GF-D8 (cell line): ENCODE results near the gene C10orf90.

Source experiments
- DNase-seq: peaks from one replicate; lab custom pipeline; 2025; lab: John Stamatoyannopoulos, UW

Gene C10orf90

DNA sequence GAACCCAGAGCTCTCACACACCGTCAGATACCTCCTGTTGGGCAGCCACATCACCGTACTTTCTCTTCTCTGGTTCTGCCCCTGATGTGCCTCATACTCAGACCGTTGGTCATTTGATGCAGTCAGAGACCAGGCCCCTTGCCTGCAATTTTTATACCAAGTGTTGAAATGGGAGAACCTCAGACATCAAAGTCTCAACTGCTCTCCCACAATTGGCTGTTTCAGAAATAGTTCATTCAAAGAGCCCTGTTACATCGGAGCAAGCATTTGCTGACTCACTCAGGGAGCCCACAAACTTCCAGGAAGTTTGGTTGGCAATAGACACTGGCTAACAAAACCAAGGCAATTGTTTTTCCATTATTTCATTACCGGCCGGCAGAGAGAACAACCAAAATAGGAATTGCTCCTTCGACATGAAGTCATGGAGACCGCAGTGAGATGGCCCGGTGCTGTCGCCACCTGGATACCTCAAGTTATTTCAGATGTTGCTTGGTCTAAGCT is 248.7 kb downstream of the C10orf90 start:
- no peak for DNase-seq

DNA sequence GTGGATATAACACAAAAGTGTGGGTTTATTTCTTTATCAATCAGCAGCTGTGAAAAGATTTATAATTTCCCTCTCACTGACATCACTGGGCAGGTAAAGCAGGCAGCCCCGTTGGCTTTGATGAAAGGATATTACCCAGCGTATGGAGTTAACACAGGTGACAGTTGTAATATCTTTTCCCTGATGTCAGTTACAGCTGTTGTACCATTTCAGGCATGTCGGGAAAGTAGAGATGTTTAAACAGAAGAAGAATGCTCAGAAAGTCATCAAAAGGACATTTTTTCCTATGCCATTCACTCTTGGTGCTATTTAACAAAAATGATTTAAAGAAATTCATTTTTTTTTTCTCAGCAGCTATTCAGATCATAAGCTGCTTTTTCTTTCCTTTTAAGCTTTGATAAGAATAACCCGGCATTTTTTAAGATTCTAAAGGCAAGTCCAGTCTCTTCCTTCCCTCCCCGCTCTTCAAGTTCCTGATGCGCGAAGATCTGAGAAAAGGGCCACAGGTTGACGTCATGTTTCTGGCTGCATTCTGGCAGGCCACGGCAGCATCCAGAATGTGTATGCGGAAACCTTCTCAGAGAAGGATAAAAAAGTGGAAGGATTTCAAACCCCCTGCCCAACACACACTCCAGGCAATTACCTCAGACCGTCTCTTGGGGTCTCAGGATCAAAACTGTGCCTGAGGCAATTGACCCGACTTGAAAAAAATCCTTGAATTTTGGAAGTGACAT is 249.8 kb downstream of the C10orf90 start:
- no peak for DNase-seq

DNA sequence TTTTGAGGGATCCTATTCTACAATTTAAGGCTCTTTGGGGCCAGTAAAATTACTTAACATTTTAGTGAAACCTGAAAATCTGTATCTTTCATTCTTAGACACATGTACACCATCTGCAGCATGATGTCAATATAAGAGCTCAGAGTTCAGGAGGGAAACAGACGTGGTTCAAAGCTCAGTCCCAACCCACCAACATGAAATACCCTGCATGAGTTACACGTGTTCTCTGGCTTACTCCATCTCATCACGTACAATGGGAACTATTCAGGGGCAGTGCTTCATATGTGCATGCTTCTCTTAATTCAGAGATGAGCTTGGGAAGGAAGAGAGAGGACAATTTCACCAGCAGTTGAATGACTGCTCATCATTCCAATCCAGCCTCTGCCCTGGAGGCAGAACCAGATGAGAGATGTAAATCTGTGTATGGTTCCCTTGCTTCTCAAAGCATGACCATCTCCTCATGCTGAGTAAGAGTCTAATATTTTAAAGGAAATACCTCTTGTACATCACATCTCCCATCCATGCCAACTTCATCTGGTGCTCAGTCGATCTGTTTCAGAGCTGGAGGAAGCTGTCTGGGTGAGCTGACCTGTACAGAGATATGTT is 253.2 kb downstream of the C10orf90 start:
- DNase-seq = no peak

DNA sequence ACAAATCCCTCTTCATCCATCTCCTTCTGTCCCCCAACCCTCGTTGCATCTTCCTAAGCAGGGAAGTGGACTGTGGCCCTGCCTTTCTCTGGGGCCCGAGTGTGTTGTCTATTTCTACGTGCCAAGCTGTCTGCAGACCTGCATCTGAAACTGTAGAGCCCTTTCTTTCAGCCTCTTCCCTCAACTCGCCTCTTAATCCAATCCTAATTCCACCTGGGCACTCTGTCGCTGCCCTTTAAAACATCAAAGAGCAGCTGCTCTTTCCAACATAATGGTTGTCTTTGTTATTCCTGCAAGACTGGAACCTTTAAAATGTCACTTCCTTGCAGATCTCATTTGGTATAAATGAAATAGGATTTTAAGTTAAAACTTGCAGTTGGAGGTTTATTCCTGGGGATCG is 260.7 kb downstream of the C10orf90 start:
- DNase-seq = no peak

DNA sequence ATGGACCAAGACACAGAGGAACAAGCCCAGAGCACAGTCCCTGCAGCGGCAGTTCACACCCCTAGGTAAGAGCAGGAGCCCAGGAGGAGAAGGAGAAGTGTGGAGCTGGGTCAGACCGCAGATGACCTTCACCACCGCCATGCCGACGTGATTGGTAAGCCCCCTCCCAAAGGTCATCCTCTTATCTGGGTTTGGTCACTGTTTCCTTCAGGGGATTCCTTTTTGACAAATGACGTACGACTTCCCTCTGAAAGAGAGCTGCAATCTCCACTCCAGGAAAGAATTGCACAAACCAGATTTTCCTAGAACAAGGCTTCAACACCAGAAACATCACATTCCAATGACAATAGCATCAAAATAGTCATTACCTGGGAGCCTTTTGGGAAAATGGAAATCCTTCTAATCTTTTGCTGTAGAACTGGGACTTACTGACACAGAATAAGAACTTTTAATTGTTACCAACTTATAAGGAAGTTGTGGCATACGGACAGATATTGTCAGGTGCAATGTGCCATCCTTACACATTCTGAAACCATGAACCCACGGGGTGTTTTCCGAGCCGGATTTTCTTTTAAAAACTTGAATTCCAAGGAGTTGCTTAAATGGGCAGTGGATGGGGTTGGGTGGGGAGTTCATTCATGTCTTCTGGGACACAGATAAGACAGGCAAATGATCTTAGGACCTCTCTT is 261.4 kb downstream of the C10orf90 start:
- no peak for DNase-seq

DNA sequence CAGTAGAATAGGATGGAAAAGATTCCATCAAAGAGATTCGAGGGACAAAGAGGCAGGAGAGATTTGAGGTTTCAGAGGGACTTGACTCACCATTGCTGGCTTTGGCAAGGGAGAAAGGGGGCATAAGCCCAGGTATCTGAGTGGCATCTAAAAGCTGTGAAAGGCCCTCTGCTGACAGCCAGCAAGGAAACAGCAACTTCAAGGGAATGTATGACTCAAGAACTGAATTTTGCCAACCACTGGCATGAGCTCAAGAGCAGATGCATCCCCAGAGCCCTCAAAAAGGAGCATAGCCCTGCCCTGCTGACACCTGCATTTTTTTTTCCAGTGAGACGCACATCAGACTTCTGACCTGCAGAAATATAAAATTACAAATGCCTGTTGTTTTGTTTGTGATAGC is 262.7 kb downstream of the C10orf90 start:
- no peak for DNase-seq

DNA sequence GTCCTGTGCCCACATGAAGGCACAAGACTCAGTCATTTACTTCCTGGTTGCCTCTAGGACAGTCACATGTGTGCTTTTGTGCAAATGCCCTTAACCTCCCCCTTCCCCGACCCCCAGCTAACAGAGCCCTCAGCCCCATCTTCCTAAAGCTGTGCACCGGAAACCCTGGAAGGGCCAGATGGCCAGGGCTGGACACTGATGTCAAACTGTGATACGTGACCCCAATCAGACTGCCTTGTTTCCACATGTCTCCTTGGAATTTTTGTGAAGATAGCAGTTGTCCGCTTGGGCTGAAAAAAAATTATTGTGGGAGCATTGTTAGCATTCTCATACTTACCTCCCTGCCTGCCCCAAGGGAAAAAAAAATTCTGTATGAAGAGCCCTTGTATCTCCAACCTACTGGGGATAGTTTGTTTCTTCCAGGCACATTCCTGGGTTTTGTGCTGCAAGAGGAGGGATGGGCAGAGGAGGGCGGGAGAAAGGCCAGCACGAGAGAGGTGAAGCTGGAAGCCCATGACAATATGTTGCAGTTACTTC is 265.2 kb downstream of the C10orf90 start:
- DNase-seq = no peak

DNA sequence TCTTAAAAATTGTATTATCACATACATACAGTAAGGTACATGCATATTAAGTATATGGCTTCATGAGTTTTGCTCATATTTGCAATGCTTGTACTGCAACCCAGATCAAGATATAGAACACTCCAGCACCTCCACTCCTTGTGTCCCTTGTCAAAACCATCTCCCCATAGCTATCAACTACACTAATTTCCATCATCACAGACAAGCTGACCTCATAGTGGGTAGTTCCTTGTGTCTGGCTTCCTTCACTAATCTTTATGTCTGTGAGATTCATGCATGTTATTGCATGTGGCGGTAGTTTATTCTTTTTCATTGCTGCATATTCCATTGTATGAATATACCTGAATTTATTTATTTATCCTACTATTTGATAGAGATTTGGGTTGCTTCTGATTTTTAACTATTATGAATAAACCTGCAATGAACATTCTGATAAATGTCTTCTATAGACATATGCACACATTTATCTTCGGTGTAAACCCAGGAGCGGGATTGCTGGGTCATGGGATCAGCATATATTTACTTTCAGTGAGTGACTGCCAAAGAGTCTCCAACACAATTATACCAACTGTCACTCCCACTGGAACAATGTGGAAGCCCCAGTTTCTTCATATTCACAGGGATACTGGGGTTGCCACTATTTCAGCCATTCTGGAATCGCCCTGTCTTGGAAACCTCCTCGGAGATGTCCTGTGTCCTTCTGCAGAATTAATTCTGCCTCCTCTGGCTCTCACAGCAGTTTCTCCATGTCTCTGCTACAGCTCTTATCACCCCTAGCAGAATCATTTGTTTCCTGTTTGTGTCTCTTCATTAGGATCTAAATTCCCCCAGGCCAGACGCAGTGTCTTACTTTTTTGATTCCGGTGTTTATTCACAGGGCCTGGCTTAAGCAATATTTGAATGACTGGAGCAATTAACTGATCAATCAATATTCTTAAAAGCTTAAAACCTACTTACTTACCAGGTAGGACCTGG is 267.5 kb downstream of the C10orf90 start:
- DNase-seq = no peak

DNA sequence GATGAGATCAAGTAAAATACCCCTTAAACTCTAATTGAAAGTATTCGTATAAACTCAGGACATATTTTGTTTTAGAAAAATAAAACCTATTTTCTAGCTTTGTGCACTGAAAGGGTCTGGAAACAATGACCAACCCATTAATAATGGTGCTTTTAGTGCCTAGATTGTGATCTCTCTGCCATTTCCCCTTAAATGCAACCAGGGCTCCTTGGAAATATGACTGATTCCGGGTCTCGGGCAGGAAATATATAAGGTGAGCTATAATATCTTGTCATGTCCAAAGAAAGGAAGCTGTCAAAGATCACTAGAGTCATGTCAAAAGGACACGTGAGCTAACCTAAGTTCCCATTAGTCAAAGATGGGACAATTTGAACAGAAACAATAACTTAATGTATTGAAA is 269.9 kb downstream of the C10orf90 start:
- no peak for DNase-seq

DNA sequence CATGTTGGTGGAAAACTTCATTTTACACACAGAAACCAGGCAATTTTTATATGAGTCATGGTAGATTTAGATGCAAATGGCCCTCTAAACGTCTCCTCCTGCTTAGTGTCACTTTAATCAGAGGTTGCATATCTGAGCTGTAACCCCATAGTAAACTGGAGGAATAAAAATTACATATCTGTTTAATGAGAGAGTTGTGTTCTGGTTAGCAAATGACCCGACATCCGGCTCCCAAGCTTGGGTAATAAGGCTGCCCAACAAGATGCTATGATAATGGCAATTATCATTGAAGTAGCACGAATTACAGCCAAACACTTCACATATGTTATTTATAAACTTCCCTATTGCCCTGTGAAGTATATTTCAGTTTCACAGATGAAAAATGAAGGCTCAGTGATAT is 271.6 kb downstream of the C10orf90 start:
- DNase-seq = no peak

DNA sequence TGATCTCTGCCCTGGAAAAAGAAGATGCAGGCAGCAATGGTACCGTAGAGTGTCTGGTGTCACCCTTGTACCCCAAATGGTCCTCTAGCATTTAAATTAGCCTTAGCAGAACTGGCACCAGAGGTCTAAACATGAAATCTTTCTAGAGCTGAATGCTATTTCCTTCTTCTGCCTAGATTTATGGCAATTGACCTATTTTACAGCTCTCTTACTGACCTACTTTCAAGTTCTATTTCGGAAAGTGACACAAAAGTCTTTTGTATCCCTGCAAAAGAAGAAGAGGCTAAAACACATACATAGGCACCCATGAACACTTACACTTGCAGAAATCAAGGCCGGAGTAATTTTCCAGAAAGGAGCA is 272.1 kb downstream of the C10orf90 start:
- DNase-seq = no peak

DNA sequence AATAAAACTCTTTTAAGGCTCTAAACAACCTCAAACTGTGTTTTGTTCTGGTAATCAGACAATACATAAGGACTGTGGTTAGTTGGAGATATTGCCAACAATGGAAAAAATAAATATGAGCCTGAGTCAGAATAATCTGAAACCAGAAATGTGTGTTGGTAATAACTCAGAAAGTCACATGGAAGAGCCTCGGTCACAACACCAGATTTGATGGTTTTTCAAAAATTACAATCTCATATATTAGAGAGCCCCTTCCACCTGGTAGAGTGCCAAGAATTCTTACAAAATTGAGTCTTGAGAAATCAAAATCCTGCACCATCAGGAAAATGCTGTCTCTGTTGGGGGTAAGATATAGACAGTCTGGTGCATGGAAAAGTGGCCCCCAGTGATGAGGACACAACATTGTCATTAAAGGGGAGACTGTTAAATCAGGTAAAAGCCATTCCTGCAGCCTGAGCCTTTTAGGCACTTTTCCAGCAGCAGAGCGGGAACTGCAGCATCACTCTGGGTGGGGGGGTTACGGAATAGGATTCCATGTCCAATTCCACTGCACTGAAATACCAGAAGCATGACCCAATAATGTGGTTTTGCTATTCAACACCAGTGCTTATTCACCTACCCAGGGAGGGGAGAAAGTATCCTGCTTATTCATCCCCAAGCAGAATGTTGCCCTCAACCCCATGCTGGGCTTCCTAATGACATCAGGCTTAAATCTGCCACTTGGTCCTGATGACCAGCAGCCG is 272.7 kb downstream of the C10orf90 start:
- no peak for DNase-seq

DNA sequence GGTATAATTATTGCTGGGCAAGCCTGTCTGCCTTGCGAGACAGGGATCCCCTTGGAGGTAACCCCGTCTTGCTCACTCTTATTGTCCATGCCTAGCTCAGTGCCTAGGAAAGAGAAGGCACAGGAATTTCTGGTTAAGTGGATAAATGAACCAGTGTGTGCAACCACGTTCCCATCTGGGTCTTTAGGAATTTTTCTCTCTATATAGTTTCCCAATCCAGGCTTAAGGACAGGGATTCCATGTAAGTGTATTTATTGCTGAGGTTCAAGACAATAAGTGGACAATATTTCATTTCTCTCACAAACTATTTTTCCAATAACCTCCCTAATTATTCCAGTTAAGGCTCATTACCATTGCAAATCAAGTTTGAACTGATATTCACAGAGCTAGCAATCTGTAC is 273.3 kb downstream of the C10orf90 start:
- DNase-seq = no peak

DNA sequence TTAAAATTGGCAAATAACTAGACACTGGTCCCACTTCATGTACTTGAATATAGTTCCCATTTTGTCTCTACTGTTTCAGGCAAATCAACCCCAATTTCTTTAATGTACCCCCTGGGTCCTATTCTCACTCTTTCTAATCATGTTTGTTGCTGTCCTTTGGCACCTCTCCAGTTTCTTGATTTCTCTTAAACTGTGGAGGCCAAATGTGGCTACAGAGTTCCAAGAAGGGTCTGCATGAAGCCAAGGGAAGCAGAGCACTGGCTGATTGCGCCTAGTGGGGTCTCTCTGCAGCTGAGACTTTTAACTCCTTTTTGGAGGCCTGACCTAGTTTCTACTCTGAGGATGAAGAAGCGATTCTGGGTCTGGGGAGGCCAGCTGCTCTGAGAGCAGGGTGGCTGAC is 275.5 kb downstream of the C10orf90 start:
- DNase-seq = no peak

DNA sequence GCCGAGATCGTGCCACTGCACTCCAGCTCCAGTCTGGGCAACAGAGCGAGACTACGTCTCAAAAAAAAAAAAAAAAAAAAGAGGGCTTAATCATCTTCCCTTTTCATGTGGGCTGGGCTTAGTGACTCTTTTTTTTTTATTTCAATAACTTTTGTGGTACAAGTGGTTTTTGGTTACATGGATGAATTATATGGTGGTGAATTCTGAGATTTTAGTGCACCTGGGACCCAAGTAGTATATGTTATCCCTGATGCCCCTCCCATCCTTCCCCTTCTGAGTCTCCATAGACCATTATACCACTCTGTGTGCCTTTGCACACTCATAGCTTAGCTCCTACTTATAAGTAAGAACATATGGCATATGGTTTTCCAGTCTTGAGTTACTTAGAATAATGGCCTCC is 277.4 kb downstream of the C10orf90 start:
- no peak for DNase-seq

DNA sequence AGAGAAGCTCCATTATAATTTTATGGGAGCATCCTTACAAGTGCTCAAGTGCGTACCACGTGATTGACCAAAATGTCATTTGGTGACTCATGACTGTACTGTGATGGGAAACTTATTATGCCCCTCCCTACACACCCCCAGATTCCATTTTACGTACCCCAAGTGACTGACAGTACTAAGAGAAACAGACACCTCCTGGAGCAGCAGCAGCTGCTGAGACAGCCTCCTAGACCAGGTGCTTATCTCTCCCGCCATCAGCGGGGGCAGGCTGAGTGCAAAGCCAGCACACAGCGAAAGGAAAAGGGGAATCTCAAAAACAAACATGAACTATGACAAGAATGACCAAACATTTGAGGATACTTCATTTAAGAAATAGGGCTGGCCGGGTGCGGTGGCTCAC is 278.0 kb downstream of the C10orf90 start:
- no peak for DNase-seq

DNA sequence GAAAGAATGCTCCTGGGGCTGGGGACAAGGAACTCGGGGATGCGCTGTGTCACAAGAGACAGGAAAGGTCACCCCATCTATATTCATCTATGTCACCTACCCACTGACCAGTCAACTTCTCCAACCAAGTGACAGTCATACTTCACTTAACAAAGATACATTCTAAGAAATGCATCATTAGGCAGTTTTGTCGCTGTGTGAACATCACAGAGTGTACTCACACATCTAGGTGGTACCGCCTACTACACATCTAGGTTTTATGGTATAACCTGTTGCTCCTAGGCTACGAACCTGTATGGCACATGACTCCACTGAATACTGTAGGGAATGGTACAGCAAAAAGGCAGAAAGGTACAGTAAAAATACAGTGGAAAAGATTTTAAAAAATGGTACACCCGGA is 278.4 kb downstream of the C10orf90 start:
- no peak for DNase-seq

DNA sequence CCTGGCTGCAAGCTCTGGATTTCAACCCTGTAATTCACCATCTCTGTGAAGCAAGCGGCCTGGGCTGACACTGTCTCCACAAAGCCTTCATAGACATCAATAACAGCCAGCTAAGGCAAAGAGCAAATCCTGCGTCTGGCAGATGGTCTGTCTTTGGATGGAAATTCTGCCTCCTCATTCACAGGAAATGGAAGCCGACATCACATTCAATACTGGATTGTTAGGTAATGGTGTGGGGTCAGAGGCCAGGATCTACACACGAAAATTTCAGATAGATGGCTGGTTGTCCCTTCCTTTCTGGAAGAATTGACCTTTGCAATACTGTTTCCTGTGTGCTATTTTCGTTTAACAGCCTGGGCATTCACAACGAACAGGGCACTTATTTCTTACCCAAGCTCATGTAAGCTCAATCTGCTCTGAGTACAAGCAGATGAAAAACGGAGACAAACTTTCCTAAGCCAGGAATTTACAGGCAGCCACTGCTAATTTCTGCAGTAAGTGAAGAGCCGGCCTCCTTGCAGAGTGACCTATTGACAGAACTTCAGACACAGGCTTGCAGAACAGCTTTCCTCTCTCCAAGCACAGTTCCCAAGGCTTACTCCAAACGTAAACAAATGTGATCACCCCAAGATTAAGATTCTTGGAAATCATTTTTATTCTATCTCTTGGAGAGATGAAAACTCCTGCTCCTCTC is 279.2 kb downstream of the C10orf90 start:
- no peak for DNase-seq

DNA sequence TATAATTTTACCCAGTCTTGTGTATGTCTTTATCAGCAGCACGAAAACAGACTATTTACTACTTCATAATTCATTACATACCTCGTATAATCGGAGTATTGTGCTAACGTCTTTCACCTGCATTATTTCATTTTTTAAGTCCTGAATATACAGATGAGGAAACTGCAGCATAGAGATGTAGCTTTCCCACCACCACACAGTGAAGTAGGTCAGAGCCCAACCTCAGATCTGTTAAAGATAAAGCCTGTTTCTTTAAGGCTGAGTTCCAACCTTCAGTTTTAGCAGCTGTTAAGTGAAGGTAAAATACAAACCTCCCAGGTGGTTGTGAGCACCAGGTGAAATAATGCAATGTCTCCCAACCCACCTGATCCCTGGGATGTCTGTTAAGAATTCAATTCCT is 280.2 kb downstream of the C10orf90 start:
- DNase-seq = no peak
